OCI-LY7 (cell line): ENCODE measurements around the gene BCL7A. TPM values are rescaled to one million over a fixed set of nuclear protein-coding genes. Genes with fewer than 3 reads are reported as not detected.
A peak's percentile ranks its signal among the peaks of the same experiment; 100 is the strongest.
"Not testable (repeated sequence)": the region's sequence is repeated elsewhere in the genome, so short reads cannot be mapped to it uniquely, and the experiment has no call there.

Source experiments
- BruUV-seq: library from RNA; stranded (reverse); fragments of 400-500 nt; replicated peaks from 2 replicates; lab custom pipeline; 2021; lab: Mats Ljungman, UMichigan
- CTCF ChIA-PET: fragments of 300-600 bp; sonication (Branson Sonifier 250); formaldehyde crosslinking; loops from one replicate; lab custom pipeline; 2022; ENCODE audit warnings: antibody characterized with exemption; ENCODE audit not compliant: unreplicated experiment; lab: Charles Lee
- POLR2A ChIA-PET: fragments of 300-600 bp; sonication (Branson Sonifier 250); formaldehyde crosslinking; loops from one replicate; lab custom pipeline; 2022; ENCODE audit warnings: antibody characterized with exemption; lab: Charles Lee
- DNase-seq: peaks from one replicate; pipeline ENCODE4 v3.0.0-alpha.2; 2015; ENCODE audit warnings: low spot score
- H2AFZ ChIP-seq: fragments of 200-600 bp; sonication (generic), shearing (Covaris generic); 2 replicates; pipeline ENCODE4 v1.6.1; 2014; ENCODE audit warnings: mild to moderate bottlenecking, antibody characterized with exemption, low read length, moderate library complexity
- H3K27ac ChIP-seq: fragments of 200-600 bp; sonication (generic); 2 replicates; pipeline ENCODE4 v1.5.1; 2014; ENCODE audit warnings: mixed run types, low read depth, mild to moderate bottlenecking, moderate library complexity, low read length, inconsistent platforms; ENCODE audit not compliant: poor library complexity, severe bottlenecking
- H3K36me3 ChIP-seq: fragments of 200-600 bp; sonication (generic); 2 replicates; pipeline ENCODE4 v1.6.1; 2014; ENCODE audit warnings: mild to moderate bottlenecking, antibody characterized with exemption, low read length, moderate library complexity, mixed read lengths; ENCODE audit not compliant: insufficient read depth
- H3K4me1 ChIP-seq: fragments of 200-600 bp; sonication (generic); 2 replicates; pipeline ENCODE4 v1.5.1; 2014; ENCODE audit warnings: mild to moderate bottlenecking, low read length; ENCODE audit not compliant: insufficient read depth, poor library complexity, severe bottlenecking
- H3K4me2 ChIP-seq: fragments of 200-600 bp; sonication (generic); 2 replicates; pipeline ENCODE4 v1.6.1; 2014; ENCODE audit warnings: mild to moderate bottlenecking, low read length
- H3K4me3 ChIP-seq: fragments of 200-600 bp; sonication (generic); 2 replicates; pipeline ENCODE4 v1.5.1; 2014; ENCODE audit warnings: mild to moderate bottlenecking, low read depth, low read length; ENCODE audit not compliant: poor library complexity, severe bottlenecking
- H3K79me2 ChIP-seq: fragments of 200-600 bp; sonication (generic); 2 replicates; pipeline ENCODE4 v1.6.1; 2016; ENCODE audit warnings: low read depth, mild to moderate bottlenecking, low read length, moderate library complexity, mixed read lengths; ENCODE audit not compliant: insufficient read depth
- H3K9me2 ChIP-seq: fragments of 200-600 bp; sonication (generic); 2 replicates; pipeline ENCODE4 v1.6.1; 2016; ENCODE audit warnings: mild to moderate bottlenecking, low read length, mixed read lengths; ENCODE audit not compliant: insufficient read depth
- H3K9me3 ChIP-seq: fragments of 200-600 bp; sonication (generic); 2 replicates; pipeline ENCODE4 v1.6.1; 2014; ENCODE audit warnings: mild to moderate bottlenecking, mixed run types, low read length, mixed read lengths
- H4K20me1 ChIP-seq: fragments of 200-600 bp; sonication (generic); 2 replicates; pipeline ENCODE4 v1.6.1; 2014; ENCODE audit warnings: mild to moderate bottlenecking, antibody characterized with exemption, low read length, moderate library complexity, mixed read lengths; ENCODE audit not compliant: insufficient read depth
- EZH2phosphoT487 ChIP-seq: fragments of 200-600 bp; sonication (generic); IDR thresholded peaks from 2 replicates; pipeline ENCODE4 v1.6.1; 2018; ENCODE audit warnings: low read depth, borderline replicate concordance, mild to moderate bottlenecking, mixed run types, antibody characterized with exemption, low read length, moderate library complexity, mixed read lengths
- intact Hi-C: fragments of 100-400 bp; cut with micrococcal nuclease; formaldehyde crosslinking; loops from one replicate; pipeline ENCODE4 v1.10.0; 2022; ENCODE audit not compliant: unreplicated experiment
- total RNA-seq, 2 experiments: library from RNA; depleted of rRNA in 1 of 2; stranded (reverse); fragments of >200 nt in 1 of 2; shearing (Covaris generic) in 1 of 2; gene quantifications; 2 replicates each; pipeline ENCODE4 v1.2.3, GENCODE V29; 2014 to 2022
- TF ChIP-seq, protein P1 (sequence below): fragments of 200-600 bp; sonication (generic); conservative IDR thresholded peaks from 2 replicates; pipeline ENCODE4 v1.5.1; 2014; ENCODE audit warnings: mild to moderate bottlenecking, antibody characterized with exemption, low read length, moderate library complexity, mixed read lengths

BCL7A gene
- total RNA-seq, 2 experiments from 2014 or later = 76.2 to 84.7 TPM

DNA sequence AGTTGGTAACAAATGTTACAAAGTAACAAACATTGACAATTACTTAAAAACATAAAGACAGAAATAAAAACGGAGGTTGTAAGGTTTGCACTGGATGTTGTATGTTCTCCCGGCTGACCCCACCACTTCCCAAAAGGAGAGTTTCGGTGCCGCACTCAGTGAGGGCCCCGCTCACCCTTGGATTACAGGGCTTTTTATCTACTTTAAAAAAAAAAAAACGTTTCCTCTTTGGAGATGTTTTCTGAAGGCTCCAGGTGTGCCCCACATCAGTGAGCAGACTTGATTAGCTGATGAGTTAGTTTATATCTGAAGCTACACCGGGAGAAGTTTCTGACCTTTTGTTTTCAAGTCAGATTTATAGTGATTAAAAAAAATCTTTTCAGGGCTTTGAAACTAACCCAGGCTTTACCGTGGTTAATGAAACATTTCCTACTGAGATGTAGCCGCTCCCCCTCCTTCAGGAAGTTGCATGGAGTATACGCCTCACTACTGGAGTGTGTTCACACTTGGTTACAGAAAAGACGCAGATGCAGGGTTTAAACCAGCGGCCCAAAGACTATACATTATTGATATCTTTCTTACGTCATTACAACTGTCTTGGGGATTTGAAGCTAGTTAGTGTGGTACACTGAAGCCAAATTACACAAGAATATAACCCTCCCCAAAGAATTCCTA, 38.0 kb upstream of the BCL7A start:
- POLR2A ChIA-PET = interaction anchor here (0.6 to 8.3 kb wide), 16 partner anchors 7 to 558 kb away, joined by 3 to 187 read pairs (median 6); no protein-coding TSS in a partner anchor
- Histone ChIP-seq H3K9me2 (no peaks in the 10 kb centered on the region), H3K4me3 (peak overlapping the region; percentile 35), H3K27ac (peak overlapping the region; percentile 99), H3K36me3 (0 out of 2 replicates have a peak, but pooled peaks cover 4% of the 10 kb centered on the region), H3K4me1 (peaks cover 88% of the 10 kb centered on the region), H3K9me3 (no peaks in the 10 kb centered on the region), H3K4me2 (peak overlapping the region; percentile 74), H3K79me2 (peaks cover 11% of the 10 kb centered on the region; the same call in 1 of the 2 replicates), H4K20me1 (no peaks in the 10 kb centered on the region), H2AFZ (no peak overlapping the region)
- TF ChIP-seq, protein P1, sequence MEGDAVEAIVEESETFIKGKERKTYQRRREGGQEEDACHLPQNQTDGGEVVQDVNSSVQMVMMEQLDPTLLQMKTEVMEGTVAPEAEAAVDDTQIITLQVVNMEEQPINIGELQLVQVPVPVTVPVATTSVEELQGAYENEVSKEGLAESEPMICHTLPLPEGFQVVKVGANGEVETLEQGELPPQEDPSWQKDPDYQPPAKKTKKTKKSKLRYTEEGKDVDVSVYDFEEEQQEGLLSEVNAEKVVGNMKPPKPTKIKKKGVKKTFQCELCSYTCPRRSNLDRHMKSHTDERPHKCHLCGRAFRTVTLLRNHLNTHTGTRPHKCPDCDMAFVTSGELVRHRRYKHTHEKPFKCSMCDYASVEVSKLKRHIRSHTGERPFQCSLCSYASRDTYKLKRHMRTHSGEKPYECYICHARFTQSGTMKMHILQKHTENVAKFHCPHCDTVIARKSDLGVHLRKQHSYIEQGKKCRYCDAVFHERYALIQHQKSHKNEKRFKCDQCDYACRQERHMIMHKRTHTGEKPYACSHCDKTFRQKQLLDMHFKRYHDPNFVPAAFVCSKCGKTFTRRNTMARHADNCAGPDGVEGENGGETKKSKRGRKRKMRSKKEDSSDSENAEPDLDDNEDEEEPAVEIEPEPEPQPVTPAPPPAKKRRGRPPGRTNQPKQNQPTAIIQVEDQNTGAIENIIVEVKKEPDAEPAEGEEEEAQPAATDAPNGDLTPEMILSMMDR = no peak
- no peak for TF ChIP-seq EZH2phosphoT487
- DNase-seq = peak; percentile 91
- intact Hi-C loops = no loop called here
- CTCF ChIA-PET = interaction anchor here (1.1 kb wide), 1 partner anchor 43 kb away, joined by 3 read pairs; no protein-coding TSS in a partner anchor
- BruUV-seq = TSS peak; percentile 90

DNA sequence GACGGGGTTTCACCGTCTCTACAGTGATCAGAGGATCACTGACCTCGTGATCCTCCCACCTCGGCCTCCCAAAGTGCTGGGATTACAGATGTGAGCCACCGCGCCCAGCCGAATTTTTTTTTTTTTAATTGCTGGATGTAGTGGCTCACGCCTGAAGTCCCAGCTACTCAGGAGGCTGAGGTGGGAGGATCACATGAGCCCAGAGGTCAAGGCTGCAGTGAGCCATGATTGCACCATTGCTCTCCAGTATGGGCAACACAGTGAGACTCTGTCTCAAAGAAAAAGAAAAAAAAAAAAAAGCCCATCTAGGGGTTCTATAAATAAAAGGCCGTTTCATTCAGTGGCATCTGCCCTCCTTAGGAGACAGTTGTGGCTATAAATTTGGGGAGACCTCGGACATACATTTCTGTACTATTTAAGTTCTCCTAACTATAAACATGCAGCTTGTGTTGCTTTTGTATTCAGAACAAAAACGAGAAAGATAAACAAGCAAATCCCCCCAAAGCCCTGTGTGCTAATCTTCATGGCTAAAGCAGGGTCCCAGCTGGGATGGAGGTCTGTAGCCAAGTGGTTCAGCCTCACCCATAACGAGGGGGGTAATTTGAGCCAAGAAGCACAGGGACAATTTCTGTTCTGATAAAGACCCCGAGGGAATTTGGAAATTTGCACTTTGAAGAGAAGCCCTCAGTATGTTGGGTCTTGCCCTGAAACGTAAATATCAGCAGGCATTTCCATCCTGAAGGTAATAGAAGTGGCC, 35.0 kb upstream of the BCL7A start:
- CTCF ChIA-PET = no interaction called here
- TF ChIP-seq, protein P1 = no peak
- no peak for TF ChIP-seq EZH2phosphoT487
- POLR2A ChIA-PET = interaction anchor here (0.7 kb wide), 1 partner anchor 515 kb away, joined by 5 read pairs; no protein-coding TSS in a partner anchor

DNA sequence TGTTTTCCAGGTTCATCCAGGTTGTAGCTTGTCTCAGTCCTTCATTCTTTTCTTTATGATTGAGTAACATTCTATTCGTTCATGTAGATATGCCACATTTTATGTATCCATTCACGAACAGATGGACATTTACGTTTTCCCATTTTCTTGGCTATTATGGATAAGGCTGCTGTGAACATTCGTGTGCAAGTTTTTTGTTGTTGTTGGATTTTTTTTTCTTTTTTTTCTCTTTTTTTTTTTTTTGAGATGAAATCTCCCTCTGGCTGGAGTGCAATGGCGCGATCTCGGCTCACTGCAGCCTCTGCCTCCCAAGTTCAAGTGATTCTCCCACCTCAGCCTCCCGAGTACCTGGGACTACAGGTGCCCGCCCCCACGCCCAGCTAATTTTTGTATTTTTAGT, 33.2 kb upstream of the BCL7A start:
- DNase-seq, H3K4me2 ChIP-seq, BruUV-seq, H3K9me3 ChIP-seq, H3K4me3 ChIP-seq, intact Hi-C loops, POLR2A ChIA-PET, H2AFZ ChIP-seq, H4K20me1 ChIP-seq, H3K27ac ChIP-seq, H3K9me2 ChIP-seq: not testable (repeated sequence)
- CTCF ChIA-PET = interaction anchor here (1.1 kb wide), 1 partner anchor 72 kb away, joined by 3 read pairs; no protein-coding TSS in a partner anchor
- peaks cover 11% of the 10 kb centered on the region; the same call in 1 of the 2 replicates for H3K79me2 ChIP-seq
- peaks cover 73% of the 10 kb centered on the region for H3K4me1 ChIP-seq
- peaks cover 34% of the 10 kb centered on the region for H3K36me3 ChIP-seq

More for the DNA sequence above, 35.0 kb upstream of the BCL7A start:
- intact Hi-C loops = no loop called here
- H3K9me3 ChIP-seq = no peaks in the 10 kb centered on the region
- peak overlapping the region; percentile 1; the same call in 1 of the 2 replicates for H3K4me2 ChIP-seq
- H3K4me3 ChIP-seq = no peak overlapping the region
- no peak for DNase-seq
- H3K9me2 ChIP-seq = no peaks in the 10 kb centered on the region
- BruUV-seq = no TSS peak
- H2AFZ ChIP-seq = no peak overlapping the region
- H4K20me1 ChIP-seq = no peaks in the 10 kb centered on the region
- peaks cover 11% of the 10 kb centered on the region; the same call in 1 of the 2 replicates for H3K79me2 ChIP-seq
- peaks cover 25% of the 10 kb centered on the region for H3K36me3 ChIP-seq
- H3K27ac ChIP-seq = peak overlapping the region; percentile 61
- peaks cover 81% of the 10 kb centered on the region for H3K4me1 ChIP-seq
